GM18508 (cell line): ENCODE data around the gene NACA.
A peak's percentile ranks its signal among the peaks of the same experiment; 100 is the strongest.

Experiments used
- ATAC-seq: cut with Tn5 transposase; IDR thresholded peaks from one replicate; pipeline ENCODE4 v1.9.1; 2021; ENCODE audit warnings: moderate number of reproducible peaks; ENCODE audit not compliant: insufficient read depth, unreplicated experiment

NACA gene

DNA sequence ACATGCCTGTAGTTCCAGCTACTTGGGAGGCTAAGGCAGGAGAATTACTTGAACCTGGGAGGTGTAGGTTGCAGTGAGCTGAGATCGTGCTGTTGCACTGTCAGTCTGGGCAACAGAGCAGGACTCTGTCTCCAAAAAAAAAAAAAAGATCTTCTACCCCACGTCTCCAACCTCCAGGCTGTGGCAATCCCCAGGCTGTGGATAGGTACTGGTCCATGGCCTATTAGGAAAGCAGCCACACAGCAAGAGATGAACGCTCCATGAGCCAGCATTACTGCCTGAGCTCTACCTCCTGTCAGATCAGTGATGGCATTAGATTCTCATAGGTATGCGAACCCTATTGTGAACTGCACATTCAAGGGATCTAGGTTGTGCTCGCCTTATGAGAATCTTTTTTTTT lies 30.9 kb downstream of the NACA start:
- ATAC-seq = no peak

DNA sequence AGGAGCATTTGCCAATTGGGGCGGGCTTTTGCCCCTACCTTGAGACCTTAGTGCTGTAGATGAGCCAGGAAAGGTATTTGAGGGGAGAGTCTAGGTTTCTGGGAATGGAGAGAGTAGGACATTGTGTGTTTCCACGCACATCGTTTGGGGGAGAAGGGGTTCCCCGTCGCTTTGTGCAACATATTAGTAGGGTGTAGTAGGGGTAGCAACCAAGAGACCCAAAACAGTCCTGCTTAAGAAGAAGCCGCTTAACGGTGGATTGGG lies 36.3 kb downstream of the NACA start:
- ATAC-seq = no peak

DNA sequence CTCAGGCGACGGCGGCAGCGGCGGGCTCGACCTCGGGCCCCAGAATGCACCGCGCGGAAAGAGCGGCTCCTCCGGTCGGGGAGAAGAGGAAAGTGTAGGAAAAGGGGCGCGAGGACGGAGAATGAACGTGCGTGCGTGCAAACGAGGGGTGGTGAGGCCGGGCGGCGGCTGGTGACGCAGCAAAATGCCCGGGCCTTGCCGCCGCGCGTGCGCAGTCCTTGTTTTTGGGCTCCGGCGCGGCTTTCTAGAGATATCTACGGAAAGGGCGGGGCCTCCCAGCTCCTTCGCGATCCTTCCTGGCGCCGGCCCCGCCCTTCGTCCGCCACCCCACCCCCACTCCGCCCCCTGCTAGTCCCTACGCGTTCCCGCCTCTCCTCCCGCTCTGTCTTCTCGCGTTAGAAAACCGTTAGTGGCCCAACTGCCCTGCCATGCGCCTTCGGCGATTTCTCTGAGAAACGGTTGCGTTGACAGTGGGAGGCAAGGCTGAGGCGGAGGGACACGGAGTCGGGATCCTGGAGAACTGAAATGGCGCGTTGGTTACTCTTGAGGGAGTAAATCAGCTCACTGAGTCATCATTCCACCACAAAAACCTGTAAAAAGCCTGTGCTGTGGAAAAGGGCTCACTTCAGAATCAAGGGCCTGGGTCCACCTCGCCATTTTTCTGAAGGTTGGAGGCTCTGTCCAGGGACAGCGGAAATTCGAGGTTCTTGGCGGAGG lies 36.8 kb downstream of the NACA start, which contains the start of gene PTGES3:
Gene PTGES3, minus strand, starts transcription at position 156 of the 717 bp plus-strand sequence. CDS start 285 bp downstream, outside the sequence.
- peak; percentile 38 for ATAC-seq

DNA sequence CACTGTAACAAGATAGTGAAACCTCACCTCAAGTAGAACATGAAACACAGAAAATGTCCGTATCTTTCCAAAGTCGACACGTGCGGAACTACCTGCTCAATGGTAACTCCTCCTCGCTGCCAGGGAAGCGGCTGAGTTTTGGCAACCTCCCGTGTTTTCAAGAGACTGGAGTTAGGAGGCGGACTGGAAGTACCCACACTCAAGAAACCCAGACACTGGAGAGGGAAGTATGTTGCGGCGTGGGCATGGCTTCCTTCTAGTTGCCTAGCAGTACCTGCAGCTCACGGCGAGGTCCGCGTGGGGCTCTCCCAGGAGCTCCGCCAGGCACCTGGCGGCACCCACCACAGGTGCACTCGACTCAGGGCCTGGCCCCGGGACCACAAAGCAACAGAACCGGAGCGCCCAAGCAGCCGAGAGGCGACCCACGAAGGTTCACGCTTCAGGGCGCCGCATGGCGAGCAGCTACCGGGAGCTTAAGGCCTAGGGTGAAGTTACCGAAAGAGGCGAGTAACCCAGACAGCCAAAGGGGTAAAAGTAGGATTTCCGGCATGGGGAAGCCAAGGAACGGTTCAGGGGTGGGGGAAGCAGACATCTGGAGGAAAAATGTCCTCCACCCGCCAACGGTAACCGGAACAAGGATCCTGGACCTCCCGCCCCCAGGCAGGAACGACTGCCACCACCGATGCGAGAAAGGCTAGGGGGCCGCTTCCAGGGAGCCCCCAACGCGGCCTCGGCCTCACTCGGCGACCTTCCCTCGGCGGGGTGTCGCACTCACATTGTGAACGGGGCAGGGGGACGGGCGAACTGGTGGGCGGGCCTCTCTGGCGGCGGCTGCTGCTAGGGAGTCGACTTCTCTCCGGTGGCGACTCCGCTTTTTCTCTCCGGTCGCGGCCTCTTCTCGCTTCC lies 37.6 kb downstream of the NACA start:
- ATAC-seq = no peak

DNA sequence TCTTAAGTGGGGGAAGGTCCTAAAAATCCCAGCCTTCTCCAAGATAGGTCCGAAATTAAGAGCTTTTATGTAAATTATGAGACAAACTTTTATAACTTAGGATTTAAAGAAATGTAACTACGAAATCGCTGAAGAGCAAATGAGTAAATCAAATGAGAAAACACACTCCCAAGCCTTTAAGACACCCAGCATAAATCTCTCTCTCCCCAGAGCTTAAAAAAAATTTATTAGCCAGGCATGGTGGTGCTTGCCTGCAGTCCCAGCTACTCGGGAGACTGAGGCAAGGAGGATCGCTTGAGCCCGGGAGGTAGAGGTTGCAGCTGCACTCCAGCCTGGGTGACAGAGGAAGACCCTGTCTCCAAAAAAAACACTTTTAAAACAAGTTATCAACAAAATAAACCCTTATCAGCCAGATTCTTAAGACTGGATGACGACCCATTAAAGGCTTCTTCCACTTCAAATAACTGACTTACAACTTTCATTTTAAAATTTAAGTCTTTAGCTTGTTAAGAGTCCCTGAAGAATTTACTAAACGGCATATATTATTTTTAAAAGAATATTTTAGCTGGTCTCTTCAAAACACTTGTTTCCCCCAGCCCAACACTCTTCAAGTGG lies 40.2 kb downstream of the NACA start:
- ATAC-seq = no peak

DNA sequence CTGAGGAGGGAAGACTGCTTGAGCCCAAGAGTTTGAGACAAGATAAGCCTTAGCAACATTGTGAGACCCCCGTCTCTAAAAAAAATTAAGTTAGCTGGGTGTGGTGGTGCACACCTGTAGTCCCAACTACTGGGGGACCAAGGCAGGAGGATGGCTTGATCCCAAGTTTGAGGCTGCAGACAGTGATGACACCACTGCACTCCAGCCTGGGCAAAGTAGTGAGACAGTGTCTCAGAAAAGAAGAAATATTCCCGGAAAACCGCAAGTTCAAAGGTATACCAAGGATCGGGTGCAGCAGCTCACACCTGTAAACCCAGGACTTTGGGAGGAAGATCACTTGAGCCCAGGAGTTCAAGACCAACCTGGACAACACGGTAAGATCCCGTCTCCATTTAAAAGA lies 42.8 kb downstream of the NACA start:
- ATAC-seq = no peak

DNA sequence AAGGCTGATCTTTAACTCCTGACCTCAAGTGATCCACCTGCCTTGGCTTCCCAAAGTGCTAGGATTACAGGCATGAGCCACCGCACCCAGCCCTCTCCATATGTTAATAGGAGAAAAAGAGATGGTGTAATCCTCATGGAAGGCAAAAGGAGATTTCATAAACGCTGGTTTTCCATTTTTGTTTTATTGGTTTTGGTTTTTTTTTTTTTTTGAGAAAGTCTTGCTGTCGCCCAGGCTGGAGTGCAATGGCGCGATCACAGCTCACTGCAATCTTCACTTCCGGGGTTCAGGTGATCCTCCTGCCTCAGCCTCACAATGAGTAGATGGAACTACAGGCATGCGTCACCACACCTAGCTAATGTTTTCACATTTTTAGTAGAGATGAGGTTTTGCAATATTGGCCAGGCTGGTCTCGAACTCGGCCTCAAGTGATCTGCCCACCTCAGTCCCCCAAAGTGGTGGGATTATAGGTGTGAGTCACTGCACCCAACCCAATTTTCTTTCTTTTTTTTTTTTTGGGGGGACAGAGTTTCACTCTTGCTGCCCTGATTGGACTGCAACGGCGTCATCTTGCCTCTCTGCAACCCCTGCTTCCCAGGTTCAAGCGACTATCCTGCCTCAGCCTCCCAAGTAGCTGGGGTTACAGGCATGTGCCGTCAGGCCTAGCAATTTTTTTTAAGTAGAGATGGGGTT lies 45.1 kb downstream of the NACA start:
- ATAC-seq = no peak

DNA sequence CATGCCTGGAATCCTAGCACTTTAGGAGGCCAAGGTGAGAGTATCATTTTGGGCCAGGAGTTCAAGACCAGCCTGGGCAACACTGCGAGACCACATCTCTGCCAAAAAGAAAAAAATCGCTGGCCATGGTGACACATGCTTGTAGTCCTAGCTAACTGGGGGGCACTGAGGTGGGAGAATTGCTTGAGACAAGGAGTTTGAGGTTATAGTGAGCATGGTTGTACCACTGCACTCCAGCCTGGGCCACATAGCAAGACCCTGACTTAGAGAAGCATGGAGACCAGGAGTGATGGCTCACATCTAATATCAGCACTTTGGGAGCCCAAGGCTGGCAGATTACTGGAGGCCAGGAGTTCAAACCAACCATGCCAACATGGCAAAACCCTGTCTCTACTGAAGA lies 46.2 kb downstream of the NACA start:
- no peak for ATAC-seq

DNA sequence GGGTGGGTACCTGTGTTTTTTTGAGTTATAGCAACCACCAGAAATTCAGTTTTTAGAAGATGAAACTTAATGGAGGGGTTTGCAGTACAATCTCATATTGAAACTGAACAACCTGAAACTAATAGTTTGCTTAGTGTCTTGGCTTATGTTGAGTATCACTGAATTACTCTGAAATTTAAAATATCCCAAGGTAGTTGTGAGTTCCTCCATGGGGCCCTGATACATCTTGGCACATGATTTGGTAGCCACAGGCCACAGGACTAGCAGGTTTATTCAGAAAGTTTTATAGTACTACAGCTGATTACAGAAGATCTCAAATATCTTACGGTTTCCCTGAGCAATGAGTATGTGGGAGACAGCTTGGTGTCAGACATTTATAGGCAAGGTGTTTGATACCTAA lies 47.4 kb downstream of the NACA start:
- no peak for ATAC-seq

DNA sequence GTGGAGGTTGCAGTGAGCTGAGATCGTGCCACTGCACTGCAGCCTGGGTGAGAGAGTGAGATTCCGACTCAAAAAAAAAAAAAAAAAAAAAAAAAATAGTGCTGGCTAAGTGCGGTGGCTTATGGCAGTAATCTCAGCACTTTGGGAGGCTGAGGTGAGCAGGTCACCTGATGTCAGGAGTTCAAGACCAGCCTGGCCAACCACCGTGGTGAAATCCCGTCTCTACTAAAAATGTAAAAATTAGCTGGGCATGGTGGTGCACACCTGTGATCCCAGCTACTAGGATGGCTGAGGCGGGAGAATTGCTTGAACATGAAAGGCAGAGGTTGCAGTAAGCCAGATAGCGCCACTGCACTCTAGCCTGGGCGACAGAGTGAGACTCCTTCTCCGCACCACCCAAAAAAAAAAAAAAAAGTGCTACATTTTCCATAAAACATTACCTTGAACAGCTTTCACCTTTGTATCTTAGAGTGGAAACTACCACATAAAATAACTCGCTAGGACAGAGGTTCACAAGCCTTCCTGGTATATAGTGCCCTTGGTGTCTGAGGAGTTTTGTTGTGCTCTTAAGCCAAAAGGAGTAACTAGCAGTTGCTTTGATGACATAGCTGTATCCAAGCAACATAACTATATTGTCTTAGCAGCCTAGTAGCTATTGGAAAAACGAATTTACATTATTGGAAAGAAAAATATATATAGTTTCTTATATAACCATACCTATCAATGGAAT lies 48.1 kb downstream of the NACA start:
- ATAC-seq = no peak

DNA sequence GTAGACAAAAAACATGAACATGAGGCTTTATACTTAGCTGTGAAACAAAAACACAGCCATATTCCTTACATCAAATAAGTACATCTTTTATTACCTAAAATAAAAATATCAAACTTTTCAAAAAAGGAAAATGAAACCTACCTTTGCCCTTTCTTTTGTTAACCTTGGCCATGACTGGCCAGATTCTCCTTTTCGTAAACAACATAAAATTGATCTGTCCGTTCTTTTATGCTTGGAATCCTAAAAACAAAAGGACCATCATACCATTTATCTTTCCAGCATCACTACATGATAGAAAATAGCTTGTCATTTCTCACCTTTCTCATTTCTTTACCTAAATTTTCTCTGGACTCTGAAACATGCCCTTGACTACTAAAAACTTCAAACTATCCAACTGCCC lies 53.5 kb downstream of the NACA start:
- ATAC-seq = no peak

DNA sequence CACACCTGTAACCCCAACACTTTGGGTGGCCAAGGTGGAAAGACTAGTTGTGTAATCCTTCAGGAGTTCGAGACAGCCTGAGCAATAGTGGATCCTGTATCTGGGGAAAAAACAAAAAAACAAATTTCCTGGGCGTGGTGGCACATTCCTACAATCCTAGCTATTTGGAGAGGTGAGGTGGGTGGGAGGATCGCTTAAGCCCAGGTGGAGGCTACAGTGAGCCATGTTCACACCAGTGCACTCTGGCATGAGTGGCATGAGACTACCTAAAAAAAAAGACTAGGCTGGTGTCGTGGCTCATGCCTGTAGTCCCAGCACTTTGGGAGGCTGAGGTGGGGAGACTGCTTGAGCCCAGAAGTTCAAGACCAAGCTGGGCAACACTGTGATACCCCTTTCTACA lies 54.3 kb downstream of the NACA start:
- no peak for ATAC-seq

DNA sequence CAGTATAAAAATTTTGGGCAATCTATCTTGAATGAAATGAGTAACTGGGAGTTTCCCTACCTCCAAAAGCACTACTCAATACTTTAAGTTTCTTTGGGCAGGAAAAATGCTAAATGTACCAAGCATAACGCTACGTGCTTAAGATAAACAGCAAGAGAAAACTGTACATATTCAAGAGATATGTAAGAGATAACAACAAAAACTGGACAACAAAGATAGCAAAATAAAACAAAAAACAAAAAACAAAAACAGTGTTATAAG lies 57.0 kb downstream of the NACA start:
- ATAC-seq = no peak
